Measurements from ENCODE around the gene FRMD1. TPM values are rescaled to one million over a fixed set of nuclear protein-coding genes. Genes with fewer than 3 reads are reported as not detected.

FRMD1 gene
- total RNA-seq, 1 experiment from 2014 or later: not detected

GRCh38 chr6:168086616-168087015 lies 7.6 kb upstream of the FRMD1 start:
- no peak overlapping the region for H3K4me3 ChIP-seq (replicated peaks in 1 of 2; ENCODE audit: low read depth in 1 of 2, low read length in 2 of 2)
- H3K36me3 ChIP-seq (ENCODE audit: control insufficient read depth in 1 of 2, insufficient read depth in 2 of 2, low read length in 2 of 2): no peaks in the 10 kb centered on the region
- H3K79me2 ChIP-seq (ENCODE audit: insufficient read depth, low read length): no peaks in the 10 kb centered on the region
- no peaks in the 10 kb centered on the region for H3K9me2 ChIP-seq (ENCODE audit: insufficient read depth)
- DNase-seq (ENCODE audit: low read depth, low spot score) (no peak), ATAC-seq (no peak)
- no peak overlapping the region for H3K27ac ChIP-seq (ENCODE audit: low read depth, low read length)
- H3K4me2 ChIP-seq (ENCODE audit: low read length): no peak overlapping the region
- TF ChIP-seq ELF1 (IDR thresholded peaks at IDR 0.05; ENCODE audit: borderline replicate concordance, low read depth) (no peak), CEBPB (IDR thresholded peaks at IDR 0.05; ENCODE audit: low read depth) (no peak), RAD21 (IDR thresholded peaks at IDR 0.05; ENCODE audit: low read depth) (no peak), REST (IDR thresholded peaks at IDR 0.05; ENCODE audit: low read depth) (no peak), SP1 (IDR thresholded peaks at IDR 0.05; ENCODE audit: low read depth) (no peak), TCF7L2 (IDR thresholded peaks at IDR 0.05; ENCODE audit: borderline replicate concordance, extremely low read depth, insufficient read depth, insufficient read length) (no peak), EZH2 (IDR thresholded peaks at IDR 0.05) (no peak), JUND (IDR thresholded peaks at IDR 0.05) (no peak), EZH2phosphoT487 (IDR thresholded peaks at IDR 0.05; ENCODE audit: borderline replicate concordance) (no peak), CBX3 (IDR thresholded peaks at IDR 0.05; ENCODE audit: low read depth) (no peak), ATF3 (IDR thresholded peaks at IDR 0.05) (no peak), YY1 (IDR thresholded peaks at IDR 0.05; ENCODE audit: extremely low read depth, insufficient replicate concordance, low read depth, low read length) (no peak), ZNF274 (IDR thresholded peaks at IDR 0.05; ENCODE audit: low read depth, low read length) (no peak)
- no TSS peak for BruUV-seq (replicated peaks)
- peaks cover 0 to 4% of the 10 kb centered on the region in 2 experiments; a peak in 1 of 4 replicates for H3K4me1 ChIP-seq (ENCODE audit: control insufficient read depth in 1 of 2, insufficient read depth in 2 of 2, low read length in 2 of 2)
- POLR2A ChIA-PET: no interaction called here
- H4K20me1 ChIP-seq (ENCODE audit: insufficient read depth): no peaks in the 10 kb centered on the region
- RAD21 ChIA-PET (ENCODE audit: low non-redundant PET in 1 of 2, low total read pairs in 2 of 2, uncharacterized antibody in 2 of 2, unreplicated experiment in 2 of 2): no interaction called here
- CTCF ChIA-PET: no interaction called here
- intact Hi-C loops (cut with micrococcal nuclease): no loop called here
- H3K9ac ChIP-seq (ENCODE audit: low read length): no peak overlapping the region
- no peak overlapping the region for H2AFZ ChIP-seq (ENCODE audit: low read depth, low read length, poor library complexity, severe bottlenecking)
- peaks cover 7% of the 10 kb centered on the region; the same call in 1 of the 2 replicates for H3K27me3 ChIP-seq (ENCODE audit: insufficient read depth, low read length)
- H3K9me3 ChIP-seq (ENCODE audit: control insufficient read depth in 1 of 2, insufficient read depth in 1 of 2, low read depth in 1 of 2, low read length in 2 of 2): no peaks in the 10 kb centered on the region

Data from HCT116 (cell line).